HEK293 (cell line): Measurements from ENCODE around the gene CDSN.
A peak's percentile ranks its signal among the peaks of the same experiment; 100 is the strongest.

Experiments used
- CTCF ChIA-PET: fragments of 350-600 bp; formaldehyde crosslinking; extraction: SDS; loops from one replicate; lab custom pipeline; 2021; ENCODE audit warnings: antibody characterized with exemption; lab: Yijun Ruan, JAX
- POLR2A ChIA-PET: fragments of 300-600 bp; formaldehyde crosslinking; extraction: SDS; loops from one replicate; lab custom pipeline; 2020; ENCODE audit warnings: antibody characterized with exemption, inconsistent platforms; lab: Yijun Ruan, JAX
- H3K27ac ChIP-seq: fragments of 200-500 bp; sonication (Bioruptor generic); 2 replicates; pipeline ENCODE4 v1.5.1; 2014; ENCODE audit warnings: low read depth, low read length, control low read depth, inconsistent platforms; ENCODE audit errors: extremely low read depth
- H3K36me3 ChIP-seq, 2 experiments: fragments of 200-500 bp in 1 of 2; sonication (Bioruptor generic) in 1 of 2; 1 replicate in 1 of 2; 2 replicates in 1 of 2; pipeline ENCODE4 v1.5.1; 2014 to 2017; ENCODE audit warnings: inconsistent platforms in 2 of 2, low read length in 2 of 2; ENCODE audit not compliant: control insufficient read depth in 2 of 2, insufficient read depth in 1 of 2
- H3K4me1 ChIP-seq: fragments of 200-500 bp; sonication (Bioruptor generic); 2 replicates; pipeline ENCODE4 v1.5.1; 2014; ENCODE audit warnings: mild to moderate bottlenecking, low read length, inconsistent platforms; ENCODE audit not compliant: control insufficient read depth, insufficient read depth
- H3K4me3 ChIP-seq: 2 replicates; pipeline ENCODE4 v1.5.1; 2011; ENCODE audit warnings: low read depth, mild to moderate bottlenecking, control low read depth, low read length, moderate library complexity
- H3K9me3 ChIP-seq: fragments of 200-500 bp; sonication (Bioruptor generic); 2 replicates; pipeline ENCODE4 v1.5.1; 2014; ENCODE audit warnings: low read depth, low read length, inconsistent platforms; ENCODE audit not compliant: control insufficient read depth, insufficient read depth
- BCL11B ChIP-seq: fragments of 450-650 bp; formaldehyde crosslinking; IDR thresholded peaks from 2 replicates; pipeline ENCODE4 v1.5.1; 2016; ENCODE audit warnings: low read depth, missing biosample characterization, missing genetic modification characterization
- FEZF1 ChIP-seq: fragments of 450-650 bp; formaldehyde crosslinking; IDR thresholded peaks from 2 replicates; pipeline ENCODE4 v1.5.1; 2016; ENCODE audit warnings: missing biosample characterization, missing genetic modification characterization
- KLF1 ChIP-seq: fragments of 450-650 bp; formaldehyde crosslinking; IDR thresholded peaks from 2 replicates; pipeline ENCODE4 v1.5.1; 2016; ENCODE audit warnings: missing biosample characterization, missing genetic modification characterization
- WT1 ChIP-seq: fragments of 450-650 bp; formaldehyde crosslinking; IDR thresholded peaks from 2 replicates; pipeline ENCODE4 v1.5.1; 2016; ENCODE audit warnings: missing biosample characterization, missing genetic modification characterization
- ZBTB48 ChIP-seq: fragments of 450-650 bp; formaldehyde crosslinking; IDR thresholded peaks from 2 replicates; pipeline ENCODE4 v1.5.1; 2016; ENCODE audit warnings: missing biosample characterization, missing genetic modification characterization
- ZFHX2 ChIP-seq: fragments of 450-650 bp; formaldehyde crosslinking; conservative IDR thresholded peaks from 2 replicates; pipeline ENCODE4 v1.5.1; 2016; ENCODE audit warnings: missing biosample characterization, missing genetic modification characterization
- ZNF132 ChIP-seq: fragments of 450-650 bp; formaldehyde crosslinking; IDR thresholded peaks from 2 replicates; pipeline ENCODE4 v1.5.1; 2017; ENCODE audit warnings: missing biosample characterization, missing genetic modification characterization, borderline replicate concordance
- ZNF148 ChIP-seq: fragments of 450-650 bp; formaldehyde crosslinking; IDR thresholded peaks from 2 replicates; pipeline ENCODE4 v1.5.0; 2017; ENCODE audit warnings: missing biosample characterization, missing genetic modification characterization, borderline replicate concordance
- ZNF214 ChIP-seq: fragments of 450-650 bp; formaldehyde crosslinking; IDR thresholded peaks from 2 replicates; pipeline ENCODE4 v1.5.1; 2017; ENCODE audit warnings: missing biosample characterization, mild to moderate bottlenecking, missing genetic modification characterization, borderline replicate concordance
- ZNF266 ChIP-seq: fragments of 450-650 bp; formaldehyde crosslinking; IDR thresholded peaks from 2 replicates; pipeline ENCODE4 v1.5.1; 2016; ENCODE audit warnings: missing biosample characterization, missing genetic modification characterization, low read depth
- ZNF302 ChIP-seq: fragments of 450-650 bp; formaldehyde crosslinking; IDR thresholded peaks from 2 replicates; pipeline ENCODE4 v1.5.1; 2016; ENCODE audit warnings: missing biosample characterization, missing genetic modification characterization, low read depth
- ZNF518A ChIP-seq: fragments of 450-650 bp; formaldehyde crosslinking; conservative IDR thresholded peaks from 2 replicates; pipeline ENCODE4 v1.5.1; 2016; ENCODE audit warnings: low read depth, missing biosample characterization, missing genetic modification characterization
- ZNF585B ChIP-seq: fragments of 450-650 bp; formaldehyde crosslinking; IDR thresholded peaks from 2 replicates; pipeline ENCODE4 v1.5.1; 2016; ENCODE audit warnings: missing biosample characterization, missing genetic modification characterization
- ZNF596 ChIP-seq: fragments of 450-650 bp; IDR thresholded peaks from 2 replicates; pipeline ENCODE4 v1.5.0; 2018; ENCODE audit warnings: missing biosample characterization, mild to moderate bottlenecking, missing genetic modification characterization, moderate library complexity
- ZNF610 ChIP-seq: fragments of 450-650 bp; formaldehyde crosslinking; IDR thresholded peaks from 2 replicates; pipeline ENCODE4 v1.5.1; 2016; ENCODE audit warnings: missing biosample characterization, missing genetic modification characterization, borderline replicate concordance
- ZNF785 ChIP-seq: fragments of 450-650 bp; formaldehyde crosslinking; IDR thresholded peaks from 2 replicates; pipeline ENCODE4 v1.5.1; 2016; ENCODE audit warnings: missing biosample characterization, missing genetic modification characterization
- TF ChIP-seq, protein P1 (sequence below): fragments of 450-650 bp; formaldehyde crosslinking; IDR thresholded peaks from 2 replicates; pipeline ENCODE4 v1.5.1; 2016; ENCODE audit warnings: missing biosample characterization, missing genetic modification characterization
- TF ChIP-seq, protein P2 (sequence below): fragments of 450-650 bp; formaldehyde crosslinking; IDR thresholded peaks from 2 replicates; pipeline ENCODE4 v1.5.1; 2016; ENCODE audit warnings: missing biosample characterization, missing genetic modification characterization
- TF ChIP-seq, protein P3 (sequence below): fragments of 450-650 bp; formaldehyde crosslinking; IDR thresholded peaks from 2 replicates; pipeline ENCODE4 v1.5.1; 2017; ENCODE audit warnings: missing biosample characterization, missing genetic modification characterization
- TF ChIP-seq, protein P4 (sequence below): fragments of 450-650 bp; formaldehyde crosslinking; IDR thresholded peaks from 2 replicates; pipeline ENCODE4 v1.5.1; 2016; ENCODE audit warnings: missing biosample characterization, missing genetic modification characterization

CDSN gene

GRCh38 chr6:31114541-31114878 lies 5.7 kb downstream of the CDSN start, which contains the start of gene PSORS1C1 (continued):
- TF ChIP-seq, protein P1, sequence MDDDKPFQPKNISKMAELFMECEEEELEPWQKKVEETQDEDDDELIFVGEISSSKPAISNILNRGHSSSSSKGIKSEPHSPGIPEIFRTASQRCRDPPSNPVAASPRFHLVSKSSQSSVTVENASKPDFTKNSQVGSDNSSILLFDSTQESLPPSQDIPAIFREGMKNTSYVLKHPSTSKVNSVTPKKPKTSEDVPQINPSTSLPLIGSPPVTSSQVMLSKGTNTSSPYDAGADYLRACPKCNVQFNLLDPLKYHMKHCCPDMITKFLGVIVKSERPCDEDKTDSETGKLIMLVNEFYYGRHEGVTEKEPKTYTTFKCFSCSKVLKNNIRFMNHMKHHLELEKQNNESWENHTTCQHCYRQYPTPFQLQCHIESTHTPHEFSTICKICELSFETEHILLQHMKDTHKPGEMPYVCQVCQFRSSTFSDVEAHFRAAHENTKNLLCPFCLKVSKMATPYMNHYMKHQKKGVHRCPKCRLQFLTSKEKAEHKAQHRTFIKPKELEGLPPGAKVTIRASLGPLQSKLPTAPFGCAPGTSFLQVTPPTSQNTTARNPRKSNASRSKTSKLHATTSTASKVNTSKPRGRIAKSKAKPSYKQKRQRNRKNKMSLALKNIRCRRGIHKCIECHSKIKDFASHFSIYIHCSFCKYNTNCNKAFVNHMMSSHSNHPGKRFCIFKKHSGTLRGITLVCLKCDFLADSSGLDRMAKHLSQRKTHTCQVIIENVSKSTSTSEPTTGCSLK (tag by site-specific recombination), result no peak
- no peak for TF ChIP-seq ZNF266 (tag by site-specific recombination)
- no peak for TF ChIP-seq ZNF214
- peak; percentile 92 for TF ChIP-seq ZFHX2 (tag by site-specific recombination)
- no peak for TF ChIP-seq ZNF610 (tag by site-specific recombination)
- TF ChIP-seq ZNF302 (tag by site-specific recombination), result no peak
- TF ChIP-seq ZNF585B (tag by site-specific recombination), result no peak
- no peak for TF ChIP-seq ZNF148 (tag by site-specific recombination)
- TF ChIP-seq, protein P2, sequence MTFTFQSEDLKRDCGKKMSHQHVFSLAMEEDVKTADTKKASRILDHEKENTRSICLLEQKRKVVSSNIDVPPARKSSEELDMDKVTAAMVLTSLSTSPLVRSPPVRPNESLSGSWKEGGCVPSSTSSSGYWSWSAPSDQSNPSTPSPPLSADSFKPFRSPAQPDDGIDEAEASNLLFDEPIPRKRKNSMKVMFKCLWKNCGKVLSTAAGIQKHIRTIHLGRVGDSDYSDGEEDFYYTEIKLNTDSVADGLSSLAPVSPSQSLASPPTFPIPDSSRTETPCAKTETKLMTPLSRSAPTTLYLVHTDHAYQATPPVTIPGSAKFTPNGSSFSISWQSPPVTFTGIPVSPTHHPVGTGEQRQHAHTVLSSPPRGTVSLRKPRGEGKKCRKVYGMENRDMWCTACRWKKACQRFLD (tag by site-specific recombination), result no peak
- TF ChIP-seq ZNF785 (tag by site-specific recombination), result no peak
- 0 out of 2 replicates have a peak, but pooled peaks have one; percentile 23 for TF ChIP-seq WT1
- 0 out of 2 replicates have a peak, but pooled peaks have one; percentile 30 for TF ChIP-seq KLF1 (tag by site-specific recombination)
- TF ChIP-seq, protein P3, sequence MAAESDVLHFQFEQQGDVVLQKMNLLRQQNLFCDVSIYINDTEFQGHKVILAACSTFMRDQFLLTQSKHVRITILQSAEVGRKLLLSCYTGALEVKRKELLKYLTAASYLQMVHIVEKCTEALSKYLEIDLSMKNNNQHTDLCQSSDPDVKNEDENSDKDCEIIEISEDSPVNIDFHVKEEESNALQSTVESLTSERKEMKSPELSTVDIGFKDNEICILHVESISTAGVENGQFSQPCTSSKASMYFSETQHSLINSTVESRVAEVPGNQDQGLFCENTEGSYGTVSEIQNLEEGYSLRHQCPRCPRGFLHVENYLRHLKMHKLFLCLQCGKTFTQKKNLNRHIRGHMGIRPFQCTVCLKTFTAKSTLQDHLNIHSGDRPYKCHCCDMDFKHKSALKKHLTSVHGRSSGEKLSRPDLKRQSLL (tag by site-specific recombination), result no peak
- TF ChIP-seq ZNF132 (tag by site-specific recombination), result no peak
- no peak for TF ChIP-seq ZNF596 (tag by site-specific recombination)
- TF ChIP-seq, all 188 proteins: peak for 13

DNA sequence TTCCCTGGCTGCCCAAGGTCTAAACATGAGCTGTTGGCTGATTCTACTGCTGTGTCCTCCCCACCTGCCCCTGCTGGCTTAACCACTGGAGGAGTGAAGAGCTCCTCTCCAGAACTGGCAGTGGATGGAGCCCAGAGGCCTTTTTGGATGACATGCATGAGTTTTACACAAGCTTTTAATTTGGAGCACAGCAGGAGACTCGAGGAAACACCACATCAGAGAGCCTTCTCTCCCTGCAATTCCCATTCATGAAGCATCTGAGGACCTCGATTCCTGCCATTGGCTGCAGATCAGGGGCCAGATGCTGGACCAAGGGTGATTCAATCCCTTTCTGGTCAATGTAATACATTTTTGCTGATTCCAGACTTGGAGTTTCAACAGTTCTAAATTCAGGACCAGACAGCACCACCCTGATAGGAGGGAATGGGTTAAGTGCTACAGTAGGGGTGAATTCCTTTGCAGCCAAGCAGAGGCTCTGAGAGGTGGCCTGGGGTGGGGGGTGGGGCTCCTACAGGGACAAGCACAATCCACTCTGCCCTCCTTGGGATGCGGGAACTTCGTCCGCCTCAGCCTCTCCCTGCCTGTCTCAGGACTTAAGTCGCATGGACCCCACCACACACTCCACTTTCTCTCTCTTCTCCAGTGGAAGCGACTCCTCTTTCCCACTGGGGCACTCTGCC lies 6.2 kb downstream of the CDSN start:
- Histone ChIP-seq H3K9me3 (no peaks in the 10 kb centered on the region), H3K36me3 (no peaks in the 10 kb centered on the region), H3K4me3 (no peak overlapping the region), H3K4me1 (peaks cover 7% of the 10 kb centered on the region), H3K27ac (no peak overlapping the region)
- ChIA-PET CTCF (interaction anchor here (0.7 to 8.3 kb wide), 8 partner anchors 11 to 253 kb away, joined by 3 to 60 read pairs (median 6); no protein-coding TSS in a partner anchor), POLR2A (interaction anchor here (0.5 to 2.2 kb wide), 3 partner anchors 30 to 747 kb away, joined by 3 to 7 read pairs (median 5); no protein-coding TSS in a partner anchor)
- TF ChIP-seq ZNF518A (tag by site-specific recombination) (no peak), FEZF1 (tag by site-specific recombination) (peak; percentile 41; the same call in 1 of the 2 replicates), BCL11B (tag by site-specific recombination) (no peak), ZBTB48 (tag by site-specific recombination) (no peak)
- TF ChIP-seq, protein P4, sequence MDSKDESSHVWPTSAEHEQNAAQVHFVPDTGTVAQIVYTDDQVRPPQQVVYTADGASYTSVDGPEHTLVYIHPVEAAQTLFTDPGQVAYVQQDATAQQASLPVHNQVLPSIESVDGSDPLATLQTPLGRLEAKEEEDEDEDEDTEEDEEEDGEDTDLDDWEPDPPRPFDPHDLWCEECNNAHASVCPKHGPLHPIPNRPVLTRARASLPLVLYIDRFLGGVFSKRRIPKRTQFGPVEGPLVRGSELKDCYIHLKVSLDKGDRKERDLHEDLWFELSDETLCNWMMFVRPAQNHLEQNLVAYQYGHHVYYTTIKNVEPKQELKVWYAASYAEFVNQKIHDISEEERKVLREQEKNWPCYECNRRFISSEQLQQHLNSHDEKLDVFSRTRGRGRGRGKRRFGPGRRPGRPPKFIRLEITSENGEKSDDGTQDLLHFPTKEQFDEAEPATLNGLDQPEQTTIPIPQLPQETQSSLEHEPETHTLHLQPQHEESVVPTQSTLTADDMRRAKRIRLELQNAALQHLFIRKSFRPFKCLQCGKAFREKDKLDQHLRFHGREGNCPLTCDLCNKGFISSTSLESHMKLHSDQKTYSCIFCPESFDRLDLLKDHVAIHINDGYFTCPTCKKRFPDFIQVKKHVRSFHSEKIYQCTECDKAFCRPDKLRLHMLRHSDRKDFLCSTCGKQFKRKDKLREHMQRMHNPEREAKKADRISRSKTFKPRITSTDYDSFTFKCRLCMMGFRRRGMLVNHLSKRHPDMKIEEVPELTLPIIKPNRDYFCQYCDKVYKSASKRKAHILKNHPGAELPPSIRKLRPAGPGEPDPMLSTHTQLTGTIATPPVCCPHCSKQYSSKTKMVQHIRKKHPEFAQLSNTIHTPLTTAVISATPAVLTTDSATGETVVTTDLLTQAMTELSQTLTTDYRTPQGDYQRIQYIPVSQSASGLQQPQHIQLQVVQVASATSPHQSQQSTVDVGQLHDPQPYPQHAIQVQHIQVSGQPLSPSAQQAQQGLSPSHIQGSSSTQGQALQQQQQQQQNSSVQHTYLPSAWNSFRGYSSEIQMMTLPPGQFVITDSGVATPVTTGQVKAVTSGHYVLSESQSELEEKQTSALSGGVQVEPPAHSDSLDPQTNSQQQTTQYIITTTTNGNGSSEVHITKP (tag by site-specific recombination), result 0 out of 2 replicates have a peak, but pooled peaks have one; percentile 30
